H9 (cell line): ENCODE results near the gene PYGB. TPM values are rescaled to one million over a fixed set of nuclear protein-coding genes. Genes with fewer than 3 reads are reported as not detected.

ENCODE experiments used
- DNase-seq: peaks from one replicate; pipeline ENCODE4 v3.0.0-alpha.2; 2017
- H2AFZ ChIP-seq: one replicate; pipeline ENCODE4 v1.6.1; 2013; ENCODE audit warnings: mild to moderate bottlenecking, low read length, control low read depth, moderate library complexity
- H2AK5ac ChIP-seq: 2 replicates; pipeline ENCODE4 v1.6.1; 2013; ENCODE audit warnings: low read length, control low read depth, mixed read lengths; ENCODE audit not compliant: insufficient read length
- H2BK120ac ChIP-seq: one replicate; pipeline ENCODE4 v1.6.1; 2013; ENCODE audit warnings: low read depth, mild to moderate bottlenecking, low read length, control low read depth, inconsistent platforms; ENCODE audit not compliant: poor library complexity, severe bottlenecking
- H2BK12ac ChIP-seq: 2 replicates; pipeline ENCODE4 v1.6.1; 2013; ENCODE audit warnings: low read length, control low read depth, mixed read lengths, low read depth; ENCODE audit not compliant: insufficient read length
- H2BK15ac ChIP-seq: 2 replicates; pipeline ENCODE4 v1.6.1; 2013; ENCODE audit warnings: low read depth, low read length, control low read depth
- H2BK20ac ChIP-seq: one replicate; pipeline ENCODE4 v1.6.1; 2013; ENCODE audit warnings: low read depth, mild to moderate bottlenecking, low read length, control low read depth, inconsistent platforms; ENCODE audit not compliant: poor library complexity, severe bottlenecking
- H2BK5ac ChIP-seq: 2 replicates; pipeline ENCODE4 v1.6.1; 2013; ENCODE audit warnings: low read length, control low read depth, mixed read lengths; ENCODE audit not compliant: insufficient read length
- H3K14ac ChIP-seq: 2 replicates; pipeline ENCODE4 v1.6.1; 2013; ENCODE audit warnings: low read length, control low read depth; ENCODE audit not compliant: insufficient read depth
- H3K18ac ChIP-seq: 2 replicates; pipeline ENCODE4 v1.6.1; 2013; ENCODE audit warnings: low read depth, mild to moderate bottlenecking, mixed read lengths, low read length, control low read depth; ENCODE audit not compliant: insufficient read length
- H3K23ac ChIP-seq: 2 replicates; pipeline ENCODE4 v1.6.1; 2013; ENCODE audit warnings: low read length, control low read depth, mixed read lengths, low read depth; ENCODE audit not compliant: insufficient read length
- H3K23me2 ChIP-seq: 2 replicates; pipeline ENCODE4 v1.6.1; 2013; ENCODE audit warnings: low read depth, mild to moderate bottlenecking, mixed read lengths, low read length, control low read depth; ENCODE audit not compliant: insufficient read length, poor library complexity, severe bottlenecking
- H3K27ac ChIP-seq: 2 replicates; pipeline ENCODE4 v1.5.1; 2013; ENCODE audit warnings: low read length, control low read depth, mixed read lengths, low read depth; ENCODE audit not compliant: insufficient read length
- H3K27me3 ChIP-seq: 2 replicates; pipeline ENCODE4 v1.6.1; 2013; ENCODE audit warnings: low read length, control low read depth, inconsistent platforms; ENCODE audit not compliant: insufficient read depth
- H3K4ac ChIP-seq: 2 replicates; pipeline ENCODE4 v1.6.1; 2013; ENCODE audit warnings: low read depth, mild to moderate bottlenecking, control low read depth, inconsistent platforms, low read length, moderate library complexity
- H3K4me1 ChIP-seq: 2 replicates; pipeline ENCODE4 v1.6.1; 2013; ENCODE audit warnings: low read length, control low read depth, inconsistent platforms; ENCODE audit not compliant: insufficient read depth
- H3K4me2 ChIP-seq: 2 replicates; pipeline ENCODE4 v1.6.1; 2013; ENCODE audit warnings: low read length, control low read depth, mixed read lengths; ENCODE audit not compliant: insufficient read length, insufficient read depth
- H3K56ac ChIP-seq: 2 replicates; pipeline ENCODE4 v1.6.1; 2013; ENCODE audit warnings: low read depth, mild to moderate bottlenecking, mixed read lengths, low read length, control low read depth; ENCODE audit not compliant: insufficient read length
- H3K79me1 ChIP-seq: 2 replicates; pipeline ENCODE4 v1.6.1; 2013; ENCODE audit warnings: low read depth, mild to moderate bottlenecking, moderate library complexity, low read length, control low read depth, inconsistent platforms; ENCODE audit not compliant: insufficient read depth, poor library complexity, severe bottlenecking
- H3K79me2 ChIP-seq: 2 replicates; pipeline ENCODE4 v1.6.1; 2013; ENCODE audit warnings: low read length, control low read depth, inconsistent platforms; ENCODE audit not compliant: insufficient read depth
- H3K9ac ChIP-seq: 2 replicates; pipeline ENCODE4 v1.6.1; 2013; ENCODE audit warnings: low read length, control low read depth, mixed read lengths; ENCODE audit not compliant: insufficient read length; ENCODE audit errors: extremely low read depth
- H3K9me3 ChIP-seq: one replicate; pipeline ENCODE4 v1.6.1; 2013; ENCODE audit warnings: low read depth, low read length, inconsistent platforms; ENCODE audit not compliant: control insufficient read depth
- H3T11ph ChIP-seq: one replicate; pipeline ENCODE4 v1.6.1; 2013; ENCODE audit warnings: mild to moderate bottlenecking, low read length, control low read depth, inconsistent platforms
- H4K20me1 ChIP-seq: one replicate; pipeline ENCODE4 v1.6.1; 2013; ENCODE audit not compliant: control insufficient read depth, insufficient read length, insufficient read depth
- H4K5ac ChIP-seq: 2 replicates; pipeline ENCODE4 v1.6.1; 2013; ENCODE audit warnings: low read depth, mild to moderate bottlenecking, mixed read lengths, low read length, control low read depth; ENCODE audit not compliant: insufficient read length
- H4K8ac ChIP-seq: replicated peaks from 2 replicates; pipeline ENCODE4 v1.6.1; 2013; ENCODE audit warnings: low read length, control low read depth, mixed read lengths, low read depth; ENCODE audit not compliant: insufficient read length
- H4K91ac ChIP-seq: 2 replicates; pipeline ENCODE4 v1.6.1; 2013; ENCODE audit warnings: low read depth, mild to moderate bottlenecking, moderate library complexity, mixed read lengths, low read length, control low read depth; ENCODE audit not compliant: insufficient read length
- H3K27ac Mint-ChIP-seq, 3 experiments: 2 replicates in 2 of 3; 3 replicates in 1 of 3; pipeline ENCODE4 v1.8.0; 2020 to 2021; ENCODE audit warnings: mixed read lengths in 3 of 3, mild to moderate bottlenecking in 1 of 3, moderate library complexity in 1 of 3
- H3K27me3 Mint-ChIP-seq: 2 replicates; pipeline ENCODE4 v1.8.0; 2021; ENCODE audit warnings: low read depth, mild to moderate bottlenecking, moderate library complexity, mixed read lengths
- H3K36me3 Mint-ChIP-seq, 3 experiments: 2 replicates in 2 of 3; 3 replicates in 1 of 3; pipeline ENCODE4 v1.8.0; 2020 to 2021; ENCODE audit warnings: low read depth in 3 of 3, mixed read lengths in 3 of 3; ENCODE audit not compliant: insufficient read depth in 1 of 3
- H3K4me1 Mint-ChIP-seq, 2 experiments: 2 replicates each; pipeline ENCODE4 v1.8.0; 2020; ENCODE audit warnings: mixed read lengths in 2 of 2
- H3K4me3 Mint-ChIP-seq, 2 experiments: 2 replicates in 1 of 2; 3 replicates in 1 of 2; pipeline ENCODE4 v1.8.0; 2020 to 2021; ENCODE audit warnings: mild to moderate bottlenecking in 2 of 2, mixed read lengths in 2 of 2, moderate library complexity in 1 of 2
- H3K9me3 Mint-ChIP-seq, 2 experiments: 2 replicates in 1 of 2; 3 replicates in 1 of 2; pipeline ENCODE4 v1.8.0; 2020; ENCODE audit warnings: mild to moderate bottlenecking in 2 of 2, mixed read lengths in 2 of 2, moderate library complexity in 1 of 2
- WGBS: extraction: QIAGEN DNeasy Blood & Tissue Kit; methylation state at CpG from one replicate; pipeline ENCODE4 v1.1.7; 2013; ENCODE audit warnings: missing lambda C conversion rate, low lambda C conversion rate, mixed read lengths; ENCODE audit not compliant: insufficient read length; ENCODE audit errors: extremely low coverage; 5-methylcytosine and 5-hydroxymethylcytosine counted together
- total RNA-seq: library from RNA; stranded (reverse); gene quantifications from 2 replicates; pipeline ENCODE4 v1.2.1, GENCODE V29; 2021
- TF ChIP-seq, protein P1 (sequence below): fragments of 200-600 bp; sonication (generic); conservative IDR thresholded peaks from 3 replicates; pipeline ENCODE4 v1.8.0; 2021; ENCODE audit warnings: antibody characterized with exemption, mild to moderate bottlenecking

PYGB gene
- total RNA-seq, 1 experiment from 2014 or later = 46.9 TPM

DNA sequence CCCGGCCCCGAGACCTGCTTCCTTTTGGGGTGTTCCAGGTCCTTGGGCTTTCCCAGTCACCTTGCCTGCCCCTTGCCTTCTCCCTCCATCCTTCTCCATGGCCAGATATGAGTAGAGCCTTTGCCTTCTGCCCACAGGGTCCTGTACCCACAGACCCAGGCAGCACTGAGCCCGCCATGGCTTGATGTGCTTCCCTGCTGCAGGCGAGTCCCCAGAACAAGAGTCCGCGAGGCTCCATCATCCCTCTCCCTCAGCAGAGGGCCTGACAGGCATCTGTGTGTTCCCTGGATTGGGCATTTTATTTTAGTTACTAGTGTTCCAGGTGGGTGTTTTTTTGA, 21.9 kb downstream of the PYGB start:
- Histone ChIP-seq H4K91ac (no peak overlapping the region), H3K9ac (no peak overlapping the region), H3K27ac (no peak overlapping the region), H3K4me1 (no peaks in the 10 kb centered on the region), H2BK120ac (no peak overlapping the region), H4K8ac (no peak overlapping the region), H2BK20ac (no peak overlapping the region), H3K4me2 (no peak overlapping the region), H3K23ac (no peak overlapping the region), H3K79me2 (no peaks in the 10 kb centered on the region), H3K4ac (no peak overlapping the region), H3K56ac (no peak overlapping the region), H3K27me3 (no peaks in the 10 kb centered on the region), H3K9me3 (no peaks in the 10 kb centered on the region), H2AFZ (no peak overlapping the region), H2AK5ac (no peak overlapping the region), H3T11ph (no peak overlapping the region), H2BK5ac (no peak overlapping the region), H3K18ac (no peak overlapping the region), H4K5ac (no peak overlapping the region), H3K14ac (no peak overlapping the region), H2BK12ac (no peak overlapping the region), H3K23me2 (no peaks in the 10 kb centered on the region), H3K79me1 (no peaks in the 10 kb centered on the region), H2BK15ac (0 out of 2 replicates have a peak overlapping the region, but pooled peaks have one; percentile 69), H4K20me1 (no peaks in the 10 kb centered on the region)
- Mint-ChIP-seq H3K4me3 (no peak overlapping the region; a peak in 1 of 5 replicates), H3K27ac (peak overlapping the region in 2 of 3 experiments; percentile 19 to 27; a peak in 2 of 7 replicates), H3K9me3 (no peaks in the 10 kb centered on the region), H3K4me1 (no peaks in the 10 kb centered on the region), H3K36me3 (peaks cover 21 to 58% (median 35%) of the 10 kb centered on the region in 3 experiments), H3K27me3 (no peaks in the 10 kb centered on the region)
- TF ChIP-seq, protein P1, sequence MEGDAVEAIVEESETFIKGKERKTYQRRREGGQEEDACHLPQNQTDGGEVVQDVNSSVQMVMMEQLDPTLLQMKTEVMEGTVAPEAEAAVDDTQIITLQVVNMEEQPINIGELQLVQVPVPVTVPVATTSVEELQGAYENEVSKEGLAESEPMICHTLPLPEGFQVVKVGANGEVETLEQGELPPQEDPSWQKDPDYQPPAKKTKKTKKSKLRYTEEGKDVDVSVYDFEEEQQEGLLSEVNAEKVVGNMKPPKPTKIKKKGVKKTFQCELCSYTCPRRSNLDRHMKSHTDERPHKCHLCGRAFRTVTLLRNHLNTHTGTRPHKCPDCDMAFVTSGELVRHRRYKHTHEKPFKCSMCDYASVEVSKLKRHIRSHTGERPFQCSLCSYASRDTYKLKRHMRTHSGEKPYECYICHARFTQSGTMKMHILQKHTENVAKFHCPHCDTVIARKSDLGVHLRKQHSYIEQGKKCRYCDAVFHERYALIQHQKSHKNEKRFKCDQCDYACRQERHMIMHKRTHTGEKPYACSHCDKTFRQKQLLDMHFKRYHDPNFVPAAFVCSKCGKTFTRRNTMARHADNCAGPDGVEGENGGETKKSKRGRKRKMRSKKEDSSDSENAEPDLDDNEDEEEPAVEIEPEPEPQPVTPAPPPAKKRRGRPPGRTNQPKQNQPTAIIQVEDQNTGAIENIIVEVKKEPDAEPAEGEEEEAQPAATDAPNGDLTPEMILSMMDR = no peak
- no CpG with 5 or more reads among the region's 6 CpGs for WGBS
- peak; percentile 10 for DNase-seq
